Mammary microvascular endothelial cell (primary cell): ENCODE data around the gene ITPRIPL2. TPM values are rescaled to one million over a fixed set of nuclear protein-coding genes. Genes with fewer than 3 reads are reported as not detected.

Experiments
- total RNA-seq: library from RNA; depleted of rRNA; stranded (reverse); fragments of >200 nt; gene quantifications from 2 replicates; pipeline ENCODE4 v1.2.3, GENCODE V29; 2015

Gene ITPRIPL2
- 29.0 and 30.9 TPM in 2 replicates for total RNA-seq

GRCh38 chr16:19113577-19114358, at the start of gene ITPRIPL2:
ITPRIPL2 (plus strand) TSS chr16:19113964; CDS start chr16:19114462, 498 bp downstream.

GRCh38 chr16:19067349-19068236, 46.2 kb upstream of the ITPRIPL2 start, which contains the start of gene COQ7:
COQ7 (plus strand) TSS chr16:19067614; CDS start chr16:19067665, 51 bp downstream.

GRCh38 chr16:19167710-19168370, 54.1 kb downstream of the ITPRIPL2 start, which contains the start of gene SYT17:
SYT17 (plus strand) TSS chr16:19168240; CDS start chr16:19168647, 407 bp downstream.

Other genes starting within 250 kb of the ITPRIPL2 start
- gene SMG1, start 187.6 kb upstream of the ITPRIPL2 start, total RNA-seq: 20.8 and 36.4 TPM in 2 replicates
- gene TMC7, start 130.0 kb upstream of the ITPRIPL2 start, total RNA-seq: 1.5 and 2.5 TPM in 2 replicates
- gene COQ7, start 46.4 kb upstream of the ITPRIPL2 start, total RNA-seq: 9.6 and 15.7 TPM in 2 replicates
- gene SYT17, start 54.3 kb downstream of the ITPRIPL2 start, total RNA-seq: 0.15 and 0.80 TPM in 2 replicates
- gene CLEC19A, start 171.8 kb downstream of the ITPRIPL2 start, total RNA-seq: not detected in 2 replicates